ENCODE results near the gene NAV2.

GRCh38 chr11:19878520-19878919 lies 165.9 kb downstream of the NAV2 start:
- TF ChIP-seq ESRRG (CRISPR knock-in tag; IDR thresholded peaks at IDR 0.05) (no peak), ZFP3 (CRISPR knock-in tag; IDR thresholded peaks at IDR 0.05) (no peak), TOX (CRISPR knock-in tag; IDR thresholded peaks at IDR 0.05; ENCODE audit: borderline replicate concordance) (no peak), PATZ1 (CRISPR knock-in tag; IDR thresholded peaks at IDR 0.05; ENCODE audit: borderline replicate concordance) (no peak), TSHZ2 (CRISPR knock-in tag; IDR thresholded peaks at IDR 0.05) (no peak), OSR1 (CRISPR knock-in tag; IDR thresholded peaks at IDR 0.05) (no peak), POU6F1 (CRISPR knock-in tag; IDR thresholded peaks at IDR 0.05; ENCODE audit: borderline replicate concordance, low read depth) (no peak)

Data from SK-N-SH treated with all-trans-retinoic acid at 6 μM for 48 hours (cell line).